K562 (cell line): ENCODE data around the gene ZNF296. TPM values are rescaled to one million over a fixed set of nuclear protein-coding genes. Genes with fewer than 3 reads are reported as not detected.

Source experiments
- ATAC-seq: fragments of 200-7000 bp; cut with Tn5 transposase; 3 replicates; pipeline ENCODE4 v1.9.1; 2020; ENCODE audit warnings: moderate library complexity
- BruUV-seq: library from RNA; stranded (reverse); fragments of 400-500 nt; replicated peaks from 2 replicates; lab custom pipeline; 2021; lab: Mats Ljungman, UMichigan
- CTCF ChIA-PET: fragments of 300-600 bp; formaldehyde crosslinking; extraction: SDS; loops from one replicate; lab custom pipeline; 2021; ENCODE audit warnings: low intra/inter-chr PET ratio; lab: Yijun Ruan, JAX
- POLR2A ChIA-PET: fragments of 300-600, 350-650 bp; sonication (Branson Sonifier 250); formaldehyde crosslinking; extraction: SDS; loops from one replicate; lab custom pipeline; 2021; ENCODE audit warnings: antibody characterized with exemption, inconsistent platforms; lab: Yijun Ruan, JAX
- DNase-seq, 4 experiments: peaks; one replicate each; pipeline versions ENCODE4 v3.0.0 to v3.0.0-alpha.2; 2011 to 2018; ENCODE audit warnings: low spot score in 3 of 4, mixed read lengths in 3 of 4; ENCODE audit errors: extremely low read depth in 1 of 4
- FAIRE-seq: peaks from 2 replicates; lab custom pipeline; 2011; peaks lifted over from hg19 to GRCh38; lab: Jason Lieb, UNC
- H2AFZ ChIP-seq: 2 replicates; pipeline ENCODE4 v1.6.0; 2011; ENCODE audit warnings: low read depth, low read length, control low read depth, inconsistent platforms
- H3K27ac ChIP-seq: fragments of 200-600 bp; 3 replicates; pipeline ENCODE4 v1.8.0; 2011; ENCODE audit warnings: low read depth, mild to moderate bottlenecking, control low read depth, inconsistent platforms, low read length, moderate library complexity, mixed read lengths; ENCODE audit errors: extremely low read depth
- H3K27me3 ChIP-seq, 2 experiments: fragments of 300-600 bp in 1 of 2; 2 replicates in 1 of 2; 3 replicates in 1 of 2; pipeline versions ENCODE4 v1.6.0 to v1.8.0; 2011; ENCODE audit warnings: inconsistent platforms in 2 of 2, low read length in 2 of 2, mild to moderate bottlenecking in 1 of 2, mixed read lengths in 1 of 2, moderate library complexity in 1 of 2; ENCODE audit not compliant: control insufficient read depth in 2 of 2, insufficient read depth in 2 of 2
- H3K36me3 ChIP-seq: fragments of 300-600 bp; 3 replicates; pipeline ENCODE4 v1.8.0; 2011; ENCODE audit warnings: mild to moderate bottlenecking, low read length, inconsistent platforms; ENCODE audit not compliant: control insufficient read depth, insufficient read depth
- H3K4me1 ChIP-seq, 2 experiments: fragments of 200-600 bp in 1 of 2; replicated peaks in 1 of 2; 2 replicates in 1 of 2; 3 replicates in 1 of 2; pipeline versions ENCODE4 v1.5.1 to v1.8.0; 2011; ENCODE audit warnings: inconsistent platforms in 2 of 2, low read length in 2 of 2, mild to moderate bottlenecking in 1 of 2, mixed read lengths in 1 of 2, moderate library complexity in 1 of 2; ENCODE audit not compliant: control insufficient read depth in 2 of 2, insufficient read depth in 2 of 2
- H3K4me2 ChIP-seq: 2 replicates; pipeline ENCODE4 v1.6.1; 2011; ENCODE audit warnings: low read length, control low read depth, inconsistent platforms, mixed read lengths; ENCODE audit not compliant: insufficient read depth
- H3K4me3 ChIP-seq: fragments of 200-600 bp; sonication (generic), shearing (Covaris generic); 2 replicates; pipeline ENCODE4 v1.5.1; 2016; ENCODE audit warnings: control low read depth, inconsistent platforms
- H3K79me2 ChIP-seq: fragments of 200-600 bp; 3 replicates; pipeline ENCODE4 v1.8.0; 2011; ENCODE audit warnings: low read length, inconsistent platforms; ENCODE audit not compliant: control insufficient read depth, insufficient read depth
- H3K9ac ChIP-seq, 2 experiments: 2 replicates each; pipeline versions ENCODE4 v1.6.0 to v1.6.1; 2011; ENCODE audit warnings: low read depth in 2 of 2, low read length in 2 of 2, control low read depth in 1 of 2, inconsistent platforms in 1 of 2, mild to moderate bottlenecking in 1 of 2, mixed read lengths in 1 of 2; ENCODE audit not compliant: insufficient read depth in 1 of 2
- H3K9me1 ChIP-seq: one replicate; pipeline ENCODE4 v1.6.0; 2011; ENCODE audit warnings: inconsistent platforms, mild to moderate bottlenecking, low read length, moderate library complexity; ENCODE audit not compliant: control insufficient read depth, insufficient read depth
- H3K9me3 ChIP-seq: replicated peaks from 2 replicates; pipeline ENCODE4 v1.5.1; 2011; ENCODE audit warnings: low read depth, low read length, inconsistent platforms; ENCODE audit not compliant: control insufficient read depth, insufficient read depth
- H4K20me1 ChIP-seq: replicated peaks from 2 replicates; pipeline ENCODE4 v1.6.1; 2011; ENCODE audit warnings: low read length, inconsistent platforms, mixed read lengths; ENCODE audit not compliant: control insufficient read depth, insufficient read depth
- CBX1 ChIP-seq: sonication (generic); IDR thresholded peaks from 2 replicates; pipeline ENCODE4 v1.6.1; 2016; ENCODE audit warnings: antibody characterized with exemption, low read depth, mild to moderate bottlenecking
- HNRNPUL1 ChIP-seq: fragments of 200-400 bp; formaldehyde crosslinking; IDR thresholded peaks from 2 replicates; pipeline ENCODE4 v1.6.1; 2017; ENCODE audit warnings: low read length
- SAFB ChIP-seq: fragments of 200-400 bp; formaldehyde crosslinking; IDR thresholded peaks from 2 replicates; pipeline ENCODE4 v1.6.1; 2017; ENCODE audit warnings: low read depth, low read length, borderline replicate concordance
- SIRT6 ChIP-seq: IDR thresholded peaks from one replicate; pipeline ENCODE4 v1.6.1; 2012; ENCODE audit warnings: low read depth, mild to moderate bottlenecking, control low read depth, inconsistent platforms, low read length, moderate library complexity
- TBL1XR1 ChIP-seq, 2 experiments: IDR thresholded peaks; 2 replicates each; pipeline ENCODE4 v1.6.1; 2012; ENCODE audit warnings: improper control_type of control experiment in 2 of 2, low read length in 2 of 2, mild to moderate bottlenecking in 1 of 2
- ZNF217 ChIP-seq: sonication (generic); formaldehyde crosslinking; IDR thresholded peaks from 2 replicates; pipeline ENCODE4 v1.8.0; 2022; ENCODE audit warnings: mild to moderate bottlenecking, missing genetic modification reagents
- ZSCAN29 ChIP-seq: fragments of 450-650 bp; IDR thresholded peaks from 2 replicates; pipeline ENCODE4 v1.6.1; 2017
- WGBS: fragments of 100-300 bp; shearing (Covaris generic); methylation state at CpG from one replicate; pipeline ENCODE4 v1.1.6; 2016; ENCODE audit warnings: low coverage, mixed read lengths; ENCODE audit not compliant: insufficient coverage; ENCODE audit errors: missing lambda C conversion rate; 5-methylcytosine and 5-hydroxymethylcytosine counted together
- in situ Hi-C: fragments of 300-500 bp; cut with MboI; formaldehyde crosslinking; loops from 4 replicates; pipeline ENCODE4 v1.15.0; 2018; ENCODE audit warnings: inconsistent platforms, mixed read lengths
- intact Hi-C: fragments of 100-400 bp; cut with micrococcal nuclease; formaldehyde crosslinking; loops from 2 replicates; pipeline ENCODE4 v1.14.2; 2022
- polyA plus RNA-seq, 8 experiments: library from polyadenylated mRNA; depleted of rRNA in 4 of 8; stranded (reverse) in 5 of 8; unstranded in 3 of 8; fragments of >200 nt; fragmentation: Nextera tagmentation in 2 of 8; fragmentation: Illumina TruSeq in 1 of 8; extraction: Ambion mirVana in 2 of 8; extraction: Trizol in 1 of 8; gene quantifications; 2 replicates each; pipeline versions ENCODE4 v1.2.1 to v1.2.3, GENCODE V29; 2011 to 2014; ENCODE audit warnings: inconsistent platforms in 1 of 8, missing spikeins in 1 of 8
- total RNA-seq, 7 experiments: library from RNA; depleted of rRNA in 6 of 7; stranded (reverse); fragments of >200 nt in 6 of 7; fragmentation: Illumina TruSeq in 2 of 7; extraction: Trizol in 2 of 7; gene quantifications; 2 replicates each; pipeline versions ENCODE4 v1.2.1 to v1.2.3, GENCODE V29; 2011 to 2021; ENCODE audit warnings: low replicate concordance in 1 of 7

ZNF296 gene
- total and polyA plus RNA-seq, 9 of the 15 experiments (the other 6 are each of a cell fraction or from before 2014, with no cell fraction given): 0.03 to 8.8 (median 0.47) TPM; not detected in 1

DNA sequence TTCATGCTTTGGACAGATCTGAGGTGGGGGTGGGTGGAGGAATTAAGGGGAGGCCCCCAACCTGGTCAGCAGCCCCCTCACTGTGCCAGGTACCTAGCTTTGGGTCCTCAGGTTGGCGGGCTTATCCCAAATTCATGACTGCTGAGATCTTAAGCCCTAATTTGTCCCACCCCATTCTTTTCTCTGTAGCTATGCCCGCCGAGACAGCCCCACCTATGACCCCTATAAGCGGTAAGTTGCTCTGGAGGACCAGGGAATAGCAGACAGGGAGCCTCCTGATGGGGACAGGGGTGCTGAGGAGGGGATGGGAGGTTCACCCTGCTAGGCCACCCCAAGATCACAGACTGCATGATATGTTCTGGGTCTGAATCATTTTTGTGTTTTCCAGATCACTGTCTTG, 14.3 kb downstream of the ZNF296 start:
- no peak overlapping the region for H2AFZ ChIP-seq
- no peak overlapping the region for H3K4me2 ChIP-seq
- TF ChIP-seq CBX1 (no peak), HNRNPUL1 (no peak), SIRT6 (no peak), TBL1XR1 (IDR thresholded peaks at IDR 0.05; ENCODE audit: low read length in 2 of 2) (no peak), ZSCAN29 (no peak), SAFB (no peak), ZNF217 (CRISPR knock-in tag) (no peak)
- no peaks in the 10 kb centered on the region for H3K9me1 ChIP-seq
- DNase-seq (no peak), FAIRE-seq (no peak), ATAC-seq (no peak)
- H3K79me2 ChIP-seq: peaks cover 4% of the 10 kb centered on the region; the same call in 1 of the 3 replicates
- POLR2A ChIA-PET: interaction anchor here (0.7 to 1.2 kb wide), 6 partner anchors 10 to 630 kb away, joined by 3 read pairs; partner anchors contain the start of gene QPCTL
- no peak overlapping the region for H3K9ac ChIP-seq
- H3K27me3 ChIP-seq: no peaks in the 10 kb centered on the region
- H3K4me1 ChIP-seq: peaks cover 0 to 28% of the 10 kb centered on the region in 2 experiments; a peak in 2 of 5 replicates
- H3K9me3 ChIP-seq: no peaks in the 10 kb centered on the region
- no peak overlapping the region for H3K27ac ChIP-seq
- H3K36me3 ChIP-seq: peaks cover 82% of the 10 kb centered on the region
- intact Hi-C loops (no loop called here), in situ Hi-C loops (no loop called here)
- CTCF ChIA-PET: no interaction called here
- peaks cover 19% of the 10 kb centered on the region for H4K20me1 ChIP-seq
- no peak overlapping the region for H3K4me3 ChIP-seq
- BruUV-seq: no TSS peak
- WGBS: 94% methylated on average over 4 of the region's 4 CpGs
